Smooth muscle cell (in vitro differentiated cells): Measurements from ENCODE around the gene LOXL1. TPM values are rescaled to one million over a fixed set of nuclear protein-coding genes. Genes with fewer than 3 reads are reported as not detected.

Experiments
- DNase-seq: peaks from one replicate; lab custom pipeline; 2025; ENCODE audit not compliant: unreplicated experiment; lab: John Stamatoyannopoulos, UW
- H2AFZ ChIP-seq: fragments of 200-600 bp; sonication (generic); 2 replicates; pipeline ENCODE4 v1.6.0; 2016; ENCODE audit warnings: antibody characterized with exemption, low read depth, mild to moderate bottlenecking
- H3F3A ChIP-seq: fragments of 200-600 bp; sonication (generic); 2 replicates; pipeline ENCODE4 v1.6.0; 2017; ENCODE audit warnings: antibody characterized with exemption, low read depth
- H3K27ac ChIP-seq: fragments of 200-600 bp; sonication (generic); 2 replicates; pipeline ENCODE4 v1.5.1; 2016; ENCODE audit warnings: low read depth, mild to moderate bottlenecking
- H3K27me3 ChIP-seq: fragments of 200-600 bp; sonication (generic); 2 replicates; pipeline ENCODE4 v1.6.1; 2016; ENCODE audit warnings: low read depth, mild to moderate bottlenecking
- H3K36me3 ChIP-seq: fragments of 200-600 bp; sonication (generic); 2 replicates; pipeline ENCODE4 v1.5.1; 2016; ENCODE audit warnings: low read depth
- H3K4me1 ChIP-seq: fragments of 200-600 bp; sonication (generic); 2 replicates; pipeline ENCODE4 v1.5.1; 2016; ENCODE audit warnings: low read depth
- H3K4me2 ChIP-seq: fragments of 200-600 bp; sonication (generic); 2 replicates; pipeline ENCODE4 v1.6.0; 2016; ENCODE audit warnings: mild to moderate bottlenecking
- H3K4me3 ChIP-seq: fragments of 200-600 bp; sonication (generic); 2 replicates; pipeline ENCODE4 v1.5.1; 2016; ENCODE audit warnings: mild to moderate bottlenecking
- H3K79me2 ChIP-seq: fragments of 200-600 bp; sonication (generic); 2 replicates; pipeline ENCODE4 v1.6.0; 2016; ENCODE audit warnings: low read depth, mild to moderate bottlenecking
- H3K9ac ChIP-seq: fragments of 200-600 bp; sonication (generic); 2 replicates; pipeline ENCODE4 v1.6.0; 2016; ENCODE audit warnings: low read depth
- H3K9me3 ChIP-seq: fragments of 200-600 bp; sonication (generic); replicated peaks from 2 replicates; pipeline ENCODE4 v1.5.1; 2016; ENCODE audit warnings: low read depth
- H4K20me1 ChIP-seq: fragments of 200-600 bp; sonication (generic); 2 replicates; pipeline ENCODE4 v1.6.0; 2016; ENCODE audit warnings: low read depth
- WGBS: methylation state at CpG from one replicate; pipeline ENCODE4 v1.1.7; 2016; ENCODE audit warnings: low lambda C conversion rate; 5-methylcytosine and 5-hydroxymethylcytosine counted together
- polyA plus RNA-seq: library from polyadenylated mRNA; unstranded; fragments of >200 nt; fragmentation: Nextera tagmentation; extraction: Ambion mirVana; gene quantifications from 2 replicates; pipeline ENCODE4 v1.2.1, GENCODE V29; 2016
- total RNA-seq: library from RNA; depleted of rRNA; stranded (reverse); fragments of >200 nt; gene quantifications from 2 replicates; pipeline ENCODE4 v1.2.3, GENCODE V29; 2014
- TF ChIP-seq, protein P1 (sequence below): fragments of 200-600 bp; sonication (generic); IDR thresholded peaks from 2 replicates; pipeline ENCODE4 v1.5.1; 2017; ENCODE audit warnings: borderline replicate concordance, mild to moderate bottlenecking, antibody characterized with exemption; ENCODE audit not compliant: insufficient read depth, poor library complexity, severe bottlenecking

The LOXL1 gene
- total and polyA plus RNA-seq, 2 experiments from 2014 or later: 252 to 899 TPM

DNA sequence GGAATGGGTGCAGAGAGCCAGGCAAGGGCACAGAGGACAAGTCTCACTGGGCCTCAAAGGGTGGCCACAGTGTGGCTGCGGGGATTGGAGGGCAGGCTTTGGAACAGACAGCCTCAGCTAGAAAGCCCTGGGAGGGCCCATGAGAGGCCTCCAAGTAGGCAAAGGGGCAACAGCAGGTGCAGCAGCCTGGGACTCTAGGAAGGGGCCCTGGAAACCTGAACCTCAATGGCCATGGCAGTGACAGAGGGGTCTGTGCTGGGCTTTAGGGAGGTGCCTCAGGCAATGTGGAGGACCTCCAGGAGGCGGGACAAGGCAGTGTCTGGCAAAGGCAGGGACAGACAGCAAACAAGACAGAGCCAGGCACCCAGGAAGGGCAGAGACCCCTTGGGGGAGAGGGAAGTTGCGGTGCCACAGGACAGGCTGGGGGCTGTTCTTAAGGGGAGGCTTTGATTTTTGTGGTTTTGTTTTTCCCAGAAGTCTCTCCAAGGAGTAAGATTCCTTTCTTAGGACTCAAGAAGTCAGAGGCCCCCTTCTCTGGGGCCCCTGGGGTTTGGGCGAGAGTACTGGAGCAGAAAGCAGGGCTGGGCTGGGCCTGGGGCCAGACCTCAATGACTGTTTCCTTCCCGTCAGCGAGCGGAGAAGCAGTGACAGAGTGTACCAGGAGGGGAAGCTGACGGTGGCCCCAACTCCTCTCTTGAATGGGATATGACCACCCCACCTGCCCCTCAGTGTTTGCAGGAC is 56.1 kb downstream of the LOXL1 start:
- Histone ChIP-seq H3K9ac (peak overlapping the region; percentile 42), H2AFZ (no peak overlapping the region), H3K27me3 (no peaks in the 10 kb centered on the region), H4K20me1 (no peaks in the 10 kb centered on the region), H3K79me2 (no peaks in the 10 kb centered on the region), H3K9me3 (no peaks in the 10 kb centered on the region), H3K36me3 (no peaks in the 10 kb centered on the region), H3F3A (peaks cover 3% of the 10 kb centered on the region), H3K4me2 (peak overlapping the region; percentile 81), H3K27ac (peak overlapping the region; percentile 86), H3K4me1 (no peaks in the 10 kb centered on the region), H3K4me3 (no peak overlapping the region)
- peak; percentile 67 for DNase-seq
- WGBS: 23% methylated on average over 8 of the region's 8 CpGs
- TF ChIP-seq, protein P1, sequence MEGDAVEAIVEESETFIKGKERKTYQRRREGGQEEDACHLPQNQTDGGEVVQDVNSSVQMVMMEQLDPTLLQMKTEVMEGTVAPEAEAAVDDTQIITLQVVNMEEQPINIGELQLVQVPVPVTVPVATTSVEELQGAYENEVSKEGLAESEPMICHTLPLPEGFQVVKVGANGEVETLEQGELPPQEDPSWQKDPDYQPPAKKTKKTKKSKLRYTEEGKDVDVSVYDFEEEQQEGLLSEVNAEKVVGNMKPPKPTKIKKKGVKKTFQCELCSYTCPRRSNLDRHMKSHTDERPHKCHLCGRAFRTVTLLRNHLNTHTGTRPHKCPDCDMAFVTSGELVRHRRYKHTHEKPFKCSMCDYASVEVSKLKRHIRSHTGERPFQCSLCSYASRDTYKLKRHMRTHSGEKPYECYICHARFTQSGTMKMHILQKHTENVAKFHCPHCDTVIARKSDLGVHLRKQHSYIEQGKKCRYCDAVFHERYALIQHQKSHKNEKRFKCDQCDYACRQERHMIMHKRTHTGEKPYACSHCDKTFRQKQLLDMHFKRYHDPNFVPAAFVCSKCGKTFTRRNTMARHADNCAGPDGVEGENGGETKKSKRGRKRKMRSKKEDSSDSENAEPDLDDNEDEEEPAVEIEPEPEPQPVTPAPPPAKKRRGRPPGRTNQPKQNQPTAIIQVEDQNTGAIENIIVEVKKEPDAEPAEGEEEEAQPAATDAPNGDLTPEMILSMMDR: no peak

DNA sequence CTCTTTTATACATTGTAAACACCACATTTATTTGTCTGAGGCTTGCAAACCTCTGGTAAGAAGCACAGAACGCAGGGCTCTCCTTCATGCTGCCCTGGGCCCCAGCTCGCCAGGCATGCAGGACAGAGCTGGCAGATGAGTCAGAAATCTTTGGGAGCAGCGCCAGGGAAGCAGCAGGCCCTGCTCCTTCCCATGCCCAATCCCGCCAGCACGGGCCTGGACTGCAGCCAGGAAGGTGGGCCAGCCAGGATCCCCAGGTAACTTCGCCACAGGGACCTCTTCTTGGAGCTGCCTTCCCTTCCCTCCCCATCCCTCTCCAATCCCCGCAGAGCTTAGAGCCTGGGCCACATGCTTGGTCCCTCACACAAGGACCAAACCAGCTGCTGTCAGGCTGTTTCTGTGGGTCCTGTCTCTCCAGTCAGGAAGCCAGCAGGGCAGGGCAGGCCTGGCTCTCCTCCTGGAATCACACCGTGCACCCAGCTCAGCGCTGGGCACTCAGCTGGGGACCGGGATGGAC is 57.0 kb downstream of the LOXL1 start:
- H3F3A ChIP-seq: peaks cover 3% of the 10 kb centered on the region
- no peak overlapping the region for H2AFZ ChIP-seq
- DNase-seq: peak; percentile 67
- TF ChIP-seq, protein P1: no peak
- H4K20me1 ChIP-seq: no peaks in the 10 kb centered on the region
- no peaks in the 10 kb centered on the region for H3K27me3 ChIP-seq
- no peaks in the 10 kb centered on the region for H3K9me3 ChIP-seq
- WGBS: 40% methylated on average over 9 of the region's 10 CpGs
- H3K36me3 ChIP-seq: no peaks in the 10 kb centered on the region
- H3K4me3 ChIP-seq: no peak overlapping the region
- peak overlapping the region; percentile 81 for H3K4me2 ChIP-seq
- no peaks in the 10 kb centered on the region for H3K4me1 ChIP-seq
- H3K9ac ChIP-seq: peak overlapping the region; percentile 42
- no peaks in the 10 kb centered on the region for H3K79me2 ChIP-seq
- peak overlapping the region; percentile 86 for H3K27ac ChIP-seq

DNA sequence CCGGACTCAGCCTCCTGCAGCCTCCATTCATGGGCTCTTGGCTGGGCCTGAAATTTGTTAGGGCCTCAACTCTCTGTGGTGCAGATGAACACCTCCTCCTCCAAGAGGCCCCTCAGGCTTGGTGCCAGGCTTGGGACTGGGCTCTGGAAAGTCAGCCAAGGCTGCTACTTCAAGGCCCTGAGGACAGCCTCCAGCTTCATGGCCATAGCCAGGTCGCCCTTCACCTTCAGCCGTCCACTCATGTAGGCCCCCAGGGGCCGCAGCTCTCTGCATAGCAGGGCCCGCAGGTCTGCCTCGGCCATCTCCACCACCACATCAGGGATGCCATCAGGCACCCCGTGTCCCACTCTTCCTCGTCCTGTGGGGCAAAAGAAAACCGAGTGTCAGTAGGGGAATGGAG is 57.5 kb downstream of the LOXL1 start:
- TF ChIP-seq, protein P1: no peak
- DNase-seq: no peak
- H2AFZ ChIP-seq: no peak overlapping the region
- H3K4me2 ChIP-seq: peak overlapping the region; percentile 81
- H3K27ac ChIP-seq: peak overlapping the region; percentile 86
- no peaks in the 10 kb centered on the region for H3K4me1 ChIP-seq
- no peak overlapping the region for H3K4me3 ChIP-seq
- H3K9ac ChIP-seq: no peak overlapping the region
- peaks cover 7% of the 10 kb centered on the region for H3F3A ChIP-seq
- H3K9me3 ChIP-seq: no peaks in the 10 kb centered on the region
- H3K79me2 ChIP-seq: no peaks in the 10 kb centered on the region
- H4K20me1 ChIP-seq: no peaks in the 10 kb centered on the region
- 98% methylated on average over 9 of the region's 9 CpGs for WGBS
- no peaks in the 10 kb centered on the region for H3K27me3 ChIP-seq
- no peaks in the 10 kb centered on the region for H3K36me3 ChIP-seq
